HG03342 (cell line): ENCODE results near the gene PIP4P1.
"Not testable (repeated sequence)": the region's sequence is repeated elsewhere in the genome, so short reads cannot be mapped to it uniquely, and the experiment has no call there.

Source experiments
- ATAC-seq: cut with Tn5 transposase; IDR thresholded peaks from one replicate; pipeline ENCODE4 v1.9.1; 2021; ENCODE audit warnings: mild to moderate bottlenecking, moderate library complexity; ENCODE audit not compliant: unreplicated experiment

PIP4P1 gene

DNA sequence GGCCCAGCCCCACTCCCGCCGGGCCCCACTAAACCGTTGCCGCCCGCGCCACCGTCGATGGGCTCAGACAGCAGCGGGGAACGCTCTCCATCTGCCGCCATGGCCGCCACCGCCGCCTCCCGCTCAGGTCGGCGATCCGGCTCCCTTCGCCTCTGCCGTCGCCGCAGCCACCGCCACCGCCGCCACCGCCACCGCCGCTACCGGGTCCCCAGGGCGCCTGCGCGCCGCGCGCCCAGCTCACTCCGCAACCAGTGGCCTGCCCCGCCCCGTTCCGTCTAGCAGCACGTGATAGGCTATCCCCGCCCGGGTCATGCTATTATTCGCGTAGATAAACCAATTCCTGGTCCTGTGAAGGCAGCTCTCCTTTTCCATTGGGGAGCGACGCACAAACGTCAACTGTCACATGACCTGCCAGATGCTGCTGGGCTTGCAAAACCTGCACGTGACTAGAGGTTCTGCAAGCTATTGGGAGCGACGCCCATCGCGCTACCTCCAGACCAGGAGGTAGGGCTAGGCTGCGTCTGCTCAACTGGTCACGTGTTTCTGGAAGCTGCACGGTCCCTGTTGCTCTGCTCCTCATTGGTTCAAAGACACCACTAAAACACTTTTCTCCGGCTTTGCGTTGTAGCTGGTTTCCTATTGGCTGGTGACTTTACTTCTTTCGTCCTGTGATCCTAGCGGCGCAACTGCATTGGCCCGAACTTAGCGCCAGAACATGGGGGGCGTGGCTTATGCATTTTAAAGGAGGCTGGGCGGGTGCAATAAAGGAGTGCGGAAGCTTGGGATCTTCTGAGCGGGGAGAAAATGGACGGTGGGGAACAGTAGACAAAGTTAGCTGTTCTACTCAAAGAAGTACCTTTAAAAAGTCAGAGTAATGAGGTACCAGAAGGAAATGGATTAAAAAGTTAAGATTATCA, at the start of gene PIP4P1:
PIP4P1 (minus strand) TSS at position 210 of the 917 bp plus-strand sequence; CDS start at position 101, 109 bp downstream.
- peak; percentile 93 for ATAC-seq

DNA sequence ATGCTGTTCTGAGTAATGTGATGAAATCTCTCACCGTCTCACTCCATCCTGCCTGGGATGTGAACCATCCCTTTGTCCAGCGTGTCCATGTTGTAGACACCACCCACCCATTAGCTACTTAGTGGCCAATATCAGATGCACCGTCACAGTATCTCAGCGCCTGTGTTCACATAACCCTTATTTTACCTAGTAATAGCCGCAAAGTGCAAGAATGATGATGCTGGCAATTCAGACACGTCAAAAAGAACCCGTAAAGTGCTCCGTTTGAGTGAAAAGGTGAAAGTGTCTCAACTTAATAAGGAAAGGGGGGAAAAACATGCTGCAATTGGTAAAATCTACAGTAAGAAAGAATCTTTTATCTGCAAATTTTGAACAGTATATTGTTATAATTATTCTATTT, 47.1 kb upstream of the PIP4P1 start:
- no peak for ATAC-seq

- not testable (repeated sequence) for ATAC-seq
These were observed 46.3 kb upstream of the PIP4P1 start for GRCh38 chr14:20507537-20507936.

- not testable (repeated sequence) for ATAC-seq
These were observed 45.5 kb upstream of the PIP4P1 start for GRCh38 chr14:20506752-20507151.

DNA sequence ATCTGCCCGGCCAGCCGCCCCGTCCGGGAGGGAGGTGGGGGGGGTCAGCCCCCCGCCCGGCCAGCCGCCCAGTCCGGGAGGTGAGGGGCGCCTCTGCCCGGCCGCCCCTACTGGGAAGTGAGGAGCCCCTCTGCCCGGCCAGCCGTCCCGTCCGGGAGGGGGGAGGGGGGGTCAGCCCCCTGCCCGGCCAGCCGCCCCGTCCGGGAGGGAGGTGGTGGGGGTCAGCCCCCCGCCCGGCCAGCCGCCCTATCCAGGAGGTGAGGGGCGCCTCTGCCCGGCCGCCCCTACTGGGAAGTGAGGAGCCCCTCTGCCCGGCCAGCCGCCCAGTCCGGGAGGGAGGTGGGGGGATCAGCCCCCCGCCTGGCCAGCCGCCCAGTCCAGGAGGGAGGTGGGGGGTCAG, 45.0 kb upstream of the PIP4P1 start:
- ATAC-seq = not testable (repeated sequence)

DNA sequence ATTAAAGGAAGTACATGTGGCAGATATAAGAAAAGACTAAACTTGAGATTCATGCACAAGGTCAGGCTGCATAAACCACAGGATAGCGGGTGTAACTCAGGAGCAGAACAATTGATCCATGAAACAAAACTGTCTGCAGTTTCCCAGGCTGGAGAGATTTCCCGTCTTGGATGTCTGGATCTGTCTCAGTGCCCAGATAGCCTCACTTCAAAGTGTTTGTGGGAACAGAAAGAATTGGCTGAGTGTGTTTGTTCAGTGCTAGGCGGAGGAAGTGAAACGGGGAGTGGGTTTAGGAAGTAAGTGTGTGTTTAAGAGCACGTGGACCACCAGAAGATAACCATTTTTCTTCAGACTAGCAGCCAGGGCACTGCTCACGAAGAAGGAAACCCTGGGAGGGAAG, 42.7 kb upstream of the PIP4P1 start:
- no peak for ATAC-seq

DNA sequence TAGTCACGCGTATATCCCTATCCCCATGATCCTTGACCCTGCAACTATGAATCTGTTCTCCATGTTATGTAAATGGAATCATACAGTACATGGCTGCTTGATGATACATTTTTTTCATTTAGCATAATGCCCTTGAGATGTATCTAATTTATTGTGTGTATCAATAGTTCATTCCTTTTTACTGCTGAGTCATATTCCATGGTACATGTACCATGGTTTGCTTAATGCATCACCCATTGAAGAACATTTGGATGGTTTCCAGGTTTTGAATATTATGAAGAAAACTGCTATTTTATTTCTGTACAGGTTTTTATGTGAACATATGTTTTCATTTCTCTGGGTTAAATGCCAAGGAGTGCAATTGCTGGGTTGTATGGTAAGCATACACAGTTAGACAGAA, 40.1 kb upstream of the PIP4P1 start:
- no peak for ATAC-seq

DNA sequence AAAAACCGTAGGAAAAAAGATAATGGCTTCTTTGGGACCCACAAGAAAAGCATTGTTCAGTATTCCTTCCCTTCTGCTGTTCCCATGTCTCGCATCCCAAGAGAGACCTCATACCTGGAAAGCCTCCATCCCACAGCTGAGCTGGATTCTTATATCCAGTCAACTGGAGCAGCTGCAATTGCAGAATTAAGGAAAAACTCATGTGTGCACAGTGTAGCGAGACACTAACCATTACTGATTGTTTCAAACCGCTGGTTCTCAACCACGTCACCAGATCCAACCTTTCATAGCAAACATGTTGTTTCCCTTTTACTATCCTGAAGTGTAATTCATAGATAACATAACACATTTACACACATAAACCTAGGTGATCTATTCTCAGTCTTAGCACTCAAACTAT, 38.6 kb upstream of the PIP4P1 start:
- ATAC-seq = no peak

DNA sequence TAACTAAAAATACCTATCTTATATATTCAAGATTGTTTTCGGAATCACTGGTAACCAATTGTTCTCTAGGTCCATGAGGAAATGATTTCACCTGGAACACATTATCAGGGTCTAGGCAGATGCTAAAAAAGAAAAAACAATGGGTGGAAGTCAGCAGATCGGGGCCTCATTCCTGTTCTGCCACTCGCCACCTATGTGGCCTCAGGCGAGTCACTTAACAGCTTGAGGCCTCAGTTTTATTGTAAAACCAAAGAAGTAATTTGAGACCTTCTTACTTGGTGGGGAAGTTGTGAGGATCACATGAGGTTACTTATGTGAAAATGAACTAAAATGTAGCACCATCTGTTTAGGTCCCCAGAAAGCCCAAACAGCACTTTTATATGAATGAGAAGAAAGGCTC, 37.9 kb upstream of the PIP4P1 start:
- ATAC-seq = no peak

DNA sequence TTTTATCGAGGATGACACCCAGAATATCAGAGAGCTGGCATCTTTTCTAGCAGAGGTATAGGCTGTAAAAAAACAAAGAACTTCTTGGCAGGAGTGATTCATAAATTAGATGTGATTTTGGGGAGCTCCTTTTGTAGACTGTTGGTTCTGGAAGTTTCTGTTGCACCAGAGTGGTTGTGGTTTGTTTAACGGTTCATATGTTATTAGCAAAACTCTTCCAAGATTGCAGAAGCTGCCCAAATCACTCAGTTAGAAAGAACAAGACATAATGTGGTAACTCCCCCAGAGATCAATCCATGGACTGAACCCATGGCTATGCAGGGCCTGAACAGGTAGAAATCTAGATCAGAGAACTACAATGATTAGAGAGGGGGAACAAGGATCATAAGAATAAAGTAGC, 37.4 kb upstream of the PIP4P1 start:
- ATAC-seq = no peak

- no peak for ATAC-seq
These were observed 33.9 kb upstream of the PIP4P1 start for GRCh38 chr14:20494935-20495766.

DNA sequence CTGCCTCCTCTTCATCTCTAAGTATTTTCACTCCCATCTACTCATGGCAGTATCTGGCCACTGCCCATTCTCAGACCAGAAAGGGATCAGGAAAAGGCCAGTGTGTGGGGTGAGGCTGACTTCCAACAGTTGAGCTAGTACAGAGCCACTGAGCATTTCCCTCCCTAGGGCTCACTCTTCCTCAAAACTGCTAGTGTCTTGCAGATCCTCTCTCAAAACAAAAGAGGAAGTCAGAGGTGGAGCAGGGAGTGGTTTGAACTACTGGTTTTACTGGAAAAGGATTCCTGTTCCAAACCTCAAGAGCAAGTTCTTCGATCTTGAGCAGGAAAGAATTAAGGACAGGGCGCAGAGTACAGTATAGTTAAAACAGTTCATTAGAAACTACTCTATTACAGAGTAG, 32.4 kb upstream of the PIP4P1 start:
- ATAC-seq = no peak

- ATAC-seq = no peak
These were observed 31.3 kb upstream of the PIP4P1 start for GRCh38 chr14:20492486-20492885.

DNA sequence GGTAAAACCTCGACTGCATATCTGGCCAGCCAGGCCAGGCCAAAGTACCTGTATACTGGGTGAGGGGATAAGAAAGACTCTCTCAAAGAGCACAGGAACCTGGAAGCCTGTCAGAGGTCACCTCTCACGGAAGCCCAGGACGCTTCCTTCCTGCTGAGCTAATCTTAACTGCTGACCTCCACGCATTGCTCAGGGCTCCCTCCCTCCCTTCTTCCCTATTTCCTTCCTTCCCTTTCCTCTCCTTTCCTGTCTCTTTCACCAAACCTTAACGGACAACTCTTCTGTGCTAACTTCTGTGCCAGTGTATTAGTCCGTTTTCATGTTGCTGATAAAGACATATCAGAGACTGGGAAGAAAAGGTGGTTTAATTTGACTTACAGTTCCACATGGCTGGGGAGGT, 29.3 kb upstream of the PIP4P1 start:
- ATAC-seq = no peak

- peak; percentile 59 for ATAC-seq
These were observed 28.1 kb upstream of the PIP4P1 start for GRCh38 chr14:20489093-20489994.

DNA sequence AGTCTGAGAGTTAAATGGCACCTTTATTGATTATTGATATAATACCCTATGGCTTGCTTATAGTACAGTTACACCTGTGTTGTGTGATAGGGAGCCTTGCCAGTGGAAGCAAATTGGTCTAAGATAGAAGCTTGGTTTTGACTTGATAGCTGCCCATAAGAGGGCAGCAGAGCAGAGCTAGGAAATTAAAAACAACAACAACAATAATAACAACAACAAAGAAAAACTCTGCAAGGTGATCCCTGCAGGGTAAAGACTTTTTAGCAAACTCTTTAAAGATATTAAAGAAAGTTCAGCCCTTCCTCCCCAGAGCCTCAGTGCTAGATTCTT, 26.1 kb upstream of the PIP4P1 start:
- no peak for ATAC-seq

DNA sequence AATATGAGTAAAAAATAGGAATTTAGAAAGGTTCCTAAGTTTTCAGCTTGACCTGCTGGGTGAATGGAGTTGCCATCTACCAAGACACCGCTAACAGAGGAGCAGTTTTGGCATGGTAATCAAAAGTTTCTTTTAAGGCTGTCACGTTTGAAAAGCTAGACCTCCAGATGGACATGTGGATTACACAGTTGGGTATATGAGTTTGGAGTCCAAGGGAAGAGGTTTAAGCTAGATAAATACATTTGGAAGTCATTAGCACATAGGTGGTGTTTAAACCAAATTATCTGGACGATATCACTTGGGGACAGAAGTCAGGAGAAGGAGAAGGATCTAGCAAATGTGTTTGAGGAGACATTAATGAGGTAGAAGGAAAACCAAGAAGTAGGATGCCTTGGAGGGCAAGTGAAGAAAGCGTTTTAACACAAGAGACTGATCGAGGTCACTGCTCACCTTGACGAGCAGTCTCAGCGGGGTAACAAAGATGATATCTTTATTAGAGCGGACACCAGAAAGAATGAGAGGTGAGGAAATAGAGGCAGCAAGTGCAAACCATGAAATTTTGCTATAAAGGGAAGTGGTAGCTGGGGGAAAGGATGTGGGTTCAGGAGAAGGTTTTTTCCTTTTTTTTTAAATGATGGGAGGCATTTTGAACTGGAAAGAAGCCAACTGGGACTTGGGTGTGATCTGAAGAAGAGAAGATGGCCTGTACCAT, 25.6 kb upstream of the PIP4P1 start:
- ATAC-seq = no peak

DNA sequence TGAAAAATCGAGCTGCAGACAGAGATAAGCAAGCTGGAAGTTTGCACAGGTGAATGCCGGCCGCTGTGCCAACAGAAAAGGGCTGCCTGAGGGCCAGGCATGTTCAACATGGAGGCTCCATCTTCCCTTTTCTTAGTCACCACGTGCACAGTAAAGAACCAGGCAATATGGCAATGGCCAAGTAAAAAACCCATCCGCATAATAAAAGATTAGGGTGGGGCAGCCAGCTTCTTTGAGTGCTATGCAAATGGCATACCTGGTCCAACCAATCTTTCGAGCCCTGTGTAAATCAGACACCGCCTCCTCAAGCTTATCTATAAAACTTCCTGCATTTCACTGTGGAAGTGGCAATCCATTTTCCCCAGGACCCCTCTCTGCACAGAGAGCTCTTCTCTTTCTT, 24.7 kb upstream of the PIP4P1 start:
- no peak for ATAC-seq

DNA sequence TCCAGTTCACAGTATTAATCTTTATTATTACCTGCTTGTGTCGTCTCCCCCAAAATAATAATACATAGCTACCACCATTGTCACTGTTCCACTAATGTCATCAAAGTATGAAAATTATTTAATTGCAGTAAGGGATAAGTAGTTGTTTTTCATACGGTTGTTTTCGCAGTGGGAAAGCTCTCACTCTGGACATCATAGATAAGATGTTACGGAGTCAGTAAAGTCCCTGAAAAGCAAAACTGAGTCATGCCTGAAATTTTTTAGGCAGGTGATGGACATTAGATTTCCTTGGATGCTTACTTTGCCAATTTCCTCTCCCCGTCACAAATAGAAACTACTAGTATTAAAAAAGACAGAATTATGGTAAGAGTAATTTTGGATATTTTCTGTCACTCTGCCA, 21.1 kb upstream of the PIP4P1 start:
- no peak for ATAC-seq

DNA sequence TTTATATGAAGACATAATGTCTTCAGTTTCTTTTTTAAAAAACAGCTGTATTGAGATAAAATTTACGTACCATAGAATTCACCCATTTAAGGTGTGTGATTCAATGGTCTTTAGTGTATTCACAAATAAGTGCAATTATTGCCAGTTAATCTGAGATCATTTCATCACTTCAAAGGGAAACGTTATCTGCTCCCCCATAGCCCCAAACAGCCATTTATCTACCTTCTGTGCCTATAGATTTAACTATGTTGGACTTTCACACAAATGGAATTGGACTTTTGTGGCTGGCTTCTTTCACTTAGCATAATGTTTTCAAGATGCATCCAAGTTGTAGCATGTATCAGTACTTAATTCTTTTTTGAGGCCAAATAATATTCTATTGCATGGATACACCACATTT, 17.7 kb upstream of the PIP4P1 start:
- no peak for ATAC-seq
